ENCODE measurements around the gene SZRD1.
"Not testable (repeated sequence)": the region's sequence is repeated elsewhere in the genome, so short reads cannot be mapped to it uniquely, and the experiment has no call there.

Gene SZRD1

GRCh38 chr1:16366722-16367257 is at the start of gene SZRD1:
Gene SZRD1, plus strand, starts transcription at chr1:16367242. Its CDS starts 16 bp downstream, at chr1:16367258.
- DNase-seq (ENCODE audit: low read depth in 2 of 2): peak; percentile 83 to 84

DNA sequence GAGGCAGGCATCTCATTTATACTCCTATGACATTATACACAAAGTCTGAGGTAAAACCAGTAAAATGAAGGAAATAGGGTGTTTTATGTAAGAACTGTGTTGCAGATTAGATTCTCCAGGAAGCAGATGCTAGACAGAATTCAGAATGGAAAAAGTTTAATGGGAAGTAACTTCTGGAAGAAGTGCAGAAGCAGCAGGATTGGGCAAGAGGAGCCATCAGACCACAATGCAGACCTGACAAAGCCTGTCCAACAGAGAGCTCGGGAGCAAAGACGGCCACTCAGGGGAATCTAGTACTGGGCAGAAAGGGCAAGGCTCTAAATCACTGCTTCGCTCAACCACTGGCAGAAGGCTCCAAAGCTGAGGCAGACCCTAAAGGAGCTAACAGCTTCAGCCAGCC is 48.5 kb upstream of the SZRD1 start:
- DNase-seq (ENCODE audit: low read depth in 2 of 2): no peak

- DNase-seq (ENCODE audit: low read depth in 2 of 2): no peak
Observed at GRCh38 chr1:16321176-16321867, 45.7 kb upstream of the SZRD1 start.

GRCh38 chr1:16324456-16324890 is 42.6 kb upstream of the SZRD1 start:
- DNase-seq (ENCODE audit: low read depth in 2 of 2): no peak

GRCh38 chr1:16326833-16327404 is 40.1 kb upstream of the SZRD1 start:
- DNase-seq (ENCODE audit: low read depth in 2 of 2): no peak

DNA sequence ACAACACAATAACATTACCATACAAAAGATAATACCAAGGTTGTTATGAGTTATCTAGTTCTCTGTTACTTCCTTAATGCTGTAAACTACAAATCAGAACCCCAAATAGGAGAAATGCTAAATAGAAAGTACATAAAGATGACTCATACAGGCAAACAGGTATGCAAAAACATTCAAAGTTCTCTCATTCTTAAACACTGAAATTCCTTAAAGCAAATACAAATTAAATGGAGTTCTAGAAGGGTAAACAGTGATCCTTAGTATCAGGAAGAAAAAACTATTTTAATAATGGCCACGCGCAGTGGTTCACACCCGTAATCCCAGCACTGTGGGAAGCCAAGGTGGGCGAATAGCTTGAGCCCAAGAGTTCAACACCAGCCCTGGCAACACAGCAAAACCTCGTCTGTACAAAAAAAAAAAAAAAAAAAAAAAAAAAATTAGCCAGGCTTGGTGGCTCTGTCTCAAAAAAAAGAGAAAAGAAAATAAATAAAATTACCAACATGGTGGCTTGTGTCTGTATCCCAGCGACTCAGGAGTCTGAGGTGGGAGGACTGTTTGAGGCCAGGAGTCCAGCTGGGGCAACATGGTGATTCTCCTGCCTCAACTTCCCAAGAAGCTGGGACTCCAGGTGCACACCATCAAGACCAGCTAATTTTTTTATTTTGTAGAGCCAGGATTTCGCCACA is 32.2 kb upstream of the SZRD1 start:
- no peak for DNase-seq (ENCODE audit: low read depth in 2 of 2)

DNA sequence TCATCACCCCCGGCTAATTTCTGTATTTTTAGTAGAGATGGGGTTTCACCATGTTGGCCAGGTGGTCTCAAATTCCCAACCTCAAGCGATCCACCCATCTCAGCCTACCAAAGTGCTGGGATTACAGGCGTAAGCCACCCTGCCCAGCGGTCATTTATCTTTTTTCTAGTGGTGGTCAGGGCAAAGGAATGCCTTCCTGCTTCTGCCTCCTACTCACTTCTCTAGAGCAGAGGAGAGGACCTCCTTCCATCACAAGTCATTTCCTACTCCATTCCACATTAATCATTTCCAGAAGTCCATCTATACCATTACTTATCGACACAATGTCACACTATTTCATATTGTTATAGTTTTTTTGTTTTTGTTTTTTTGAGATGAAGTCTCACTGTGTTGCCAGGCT is 28.1 kb upstream of the SZRD1 start:
- DNase-seq (ENCODE audit: low read depth in 2 of 2): no peak

GRCh38 chr1:16340673-16341072 is 26.4 kb upstream of the SZRD1 start:
- DNase-seq (ENCODE audit: low read depth in 2 of 2): no peak

DNA sequence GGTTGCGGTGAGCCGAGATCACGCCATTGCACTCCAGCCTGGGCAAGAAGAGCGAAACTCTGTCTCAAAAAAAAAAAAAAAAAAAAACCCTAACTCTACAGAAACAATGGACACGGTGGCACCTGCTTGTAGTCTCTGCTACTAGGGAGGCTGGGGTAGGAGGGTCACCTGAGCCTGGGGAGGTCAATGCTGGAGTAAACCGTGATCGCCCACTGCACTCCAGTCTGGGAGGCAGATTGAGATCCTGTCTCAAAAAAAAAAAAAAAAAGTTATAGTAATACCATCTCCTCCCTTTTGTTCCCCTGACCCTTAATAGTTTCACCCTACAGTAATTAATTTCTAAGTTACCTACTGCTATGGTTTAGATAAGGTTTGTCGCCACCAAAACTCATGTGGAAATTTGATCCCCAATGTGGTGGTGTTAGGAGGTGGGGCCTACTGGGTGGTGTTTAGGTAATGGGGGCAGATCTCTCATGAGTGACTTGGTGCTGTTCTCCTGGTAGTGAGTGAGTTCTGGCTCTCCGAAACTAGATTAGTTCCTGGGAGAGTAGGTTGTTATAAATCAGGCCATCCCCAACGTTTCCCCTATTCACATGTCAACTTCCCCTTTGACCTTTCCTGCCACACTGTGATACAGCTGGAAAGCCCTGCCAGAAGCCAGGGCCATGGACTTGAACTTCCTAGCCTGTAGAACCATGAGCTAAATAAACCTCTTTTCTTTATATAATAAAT is 24.5 kb upstream of the SZRD1 start:
- DNase-seq (ENCODE audit: low read depth in 2 of 2): no peak

DNA sequence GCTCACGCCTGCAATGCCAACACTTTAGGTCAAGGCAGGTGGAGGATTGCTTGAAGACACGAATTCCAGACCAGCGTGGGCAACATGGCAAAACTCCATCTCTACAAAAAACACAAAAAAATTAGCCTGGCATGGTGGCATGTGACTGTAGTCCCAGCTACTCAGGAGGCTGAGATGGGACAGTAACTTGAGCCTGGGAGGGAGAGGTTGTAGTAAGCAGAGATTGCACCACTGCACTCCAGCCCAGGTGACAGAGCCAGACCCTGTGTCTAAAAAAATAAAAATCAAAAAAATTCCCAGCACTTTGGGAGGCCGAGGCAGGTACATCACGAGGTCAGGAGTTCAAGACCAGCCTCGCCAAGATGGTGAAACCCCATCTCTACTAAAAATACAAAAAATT is 23.8 kb upstream of the SZRD1 start:
- DNase-seq (ENCODE audit: low read depth in 2 of 2): not testable (repeated sequence)

- DNase-seq (ENCODE audit: low read depth in 2 of 2): no peak
Observed at GRCh38 chr1:16348414-16349182, 18.4 kb upstream of the SZRD1 start.

- DNase-seq (ENCODE audit: low read depth in 2 of 2): no peak
Observed at GRCh38 chr1:16349847-16350406, 17.1 kb upstream of the SZRD1 start.

- no peak for DNase-seq (ENCODE audit: low read depth in 2 of 2)
Observed at GRCh38 chr1:16351456-16351993, 15.5 kb upstream of the SZRD1 start.

DNA sequence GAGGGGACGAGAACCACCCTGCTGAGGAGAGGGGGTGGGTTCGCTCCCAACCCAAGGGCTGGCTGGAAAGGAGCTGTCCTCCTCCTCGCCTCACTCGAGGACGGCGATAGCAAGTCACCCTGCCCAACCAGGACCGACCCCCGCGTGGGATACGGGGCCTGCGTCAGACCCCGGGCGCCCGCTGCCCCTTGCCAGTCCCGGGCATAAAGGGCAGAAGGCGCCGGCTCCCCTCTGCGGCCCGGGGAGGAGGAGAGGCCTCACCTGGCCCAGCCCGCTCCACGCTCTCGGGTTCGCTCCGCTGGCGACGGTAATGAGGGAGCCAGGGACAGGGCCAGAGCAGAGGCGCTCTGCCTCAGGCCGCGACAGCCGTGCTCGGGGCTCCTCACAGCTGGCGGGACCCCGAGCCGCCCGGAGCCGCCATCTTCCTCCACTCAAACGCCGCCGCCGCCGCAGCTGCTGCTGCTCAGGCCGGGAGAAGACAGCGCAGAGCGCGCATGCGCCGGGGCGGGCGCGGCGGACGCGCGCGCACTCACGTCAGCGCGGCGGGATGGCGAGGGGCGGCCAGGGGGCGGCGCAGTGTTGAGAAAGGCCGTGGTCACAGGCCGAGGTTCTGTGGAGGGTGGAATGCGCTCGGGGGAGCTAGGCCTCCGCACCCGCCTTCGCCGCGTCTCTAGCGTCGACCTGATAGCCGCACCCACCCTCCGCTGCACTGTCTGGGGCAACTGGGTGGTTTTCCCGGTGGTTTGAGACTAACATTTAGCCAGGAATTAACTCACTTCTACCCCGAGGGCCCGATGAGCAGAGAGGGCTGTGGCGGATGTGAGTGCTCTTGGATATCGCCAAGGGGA is 14.8 kb upstream of the SZRD1 start, which contains the start of gene FBXO42:
Gene FBXO42, minus strand, starts transcription at position 487 of the 848 bp plus-strand sequence. CDS start 37,062 bp downstream, outside the sequence.
- DNase-seq (ENCODE audit: low read depth in 2 of 2): peak; percentile 77 to 79

DNA sequence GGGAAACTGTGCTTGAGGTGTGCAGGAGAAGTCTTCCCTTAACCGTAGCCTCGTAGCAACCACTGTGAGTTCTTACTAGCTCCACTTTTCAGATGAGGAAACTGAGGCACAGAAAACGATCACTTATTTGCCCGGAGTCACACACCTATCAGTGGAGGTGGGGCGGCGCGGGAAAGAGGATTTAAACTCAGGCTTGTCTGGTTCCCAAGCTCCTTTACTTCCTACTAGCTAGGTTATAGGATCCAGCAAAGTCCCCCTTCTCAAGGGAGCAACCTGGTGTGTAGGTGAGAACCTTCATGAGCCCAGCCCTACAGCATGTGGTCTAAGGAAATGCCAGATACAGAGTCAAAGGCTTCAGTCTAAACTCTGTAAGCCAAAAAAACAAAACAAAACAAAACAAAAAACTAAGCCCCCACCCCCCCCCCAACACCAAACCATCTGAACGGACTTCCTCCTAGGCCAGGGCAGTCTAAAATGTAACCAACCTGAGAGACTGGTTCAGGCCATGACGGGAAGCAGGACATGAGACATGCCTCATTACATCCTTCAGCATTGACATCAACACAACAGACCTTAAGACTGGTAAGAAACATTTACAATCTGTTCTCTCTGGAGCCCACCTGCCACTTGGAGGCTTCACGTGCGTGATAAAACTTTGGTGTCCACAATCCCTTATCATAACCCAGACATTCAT is 14.1 kb upstream of the SZRD1 start:
- DNase-seq (ENCODE audit: low read depth in 2 of 2): no peak

DNA sequence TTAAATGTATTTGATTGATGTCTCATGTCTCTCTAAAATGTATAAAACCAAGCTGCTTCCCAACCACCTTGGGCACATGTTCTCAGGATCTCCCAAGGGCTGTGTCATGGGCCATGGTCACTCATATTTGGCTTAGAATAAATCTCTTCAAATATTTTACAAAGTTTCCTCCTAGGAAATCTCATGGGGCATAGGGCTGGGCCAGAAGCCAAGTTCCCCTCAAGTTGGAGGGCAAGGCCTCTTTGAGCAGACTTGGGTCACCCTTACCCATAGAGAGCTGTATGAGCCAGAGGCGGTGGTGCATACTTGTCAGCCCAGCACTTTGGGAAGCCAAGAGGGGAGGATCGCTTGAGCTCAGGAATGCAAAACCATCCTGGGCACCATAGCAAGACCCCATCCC is 12.4 kb upstream of the SZRD1 start:
- DNase-seq (ENCODE audit: low read depth in 2 of 2): no peak

DNA sequence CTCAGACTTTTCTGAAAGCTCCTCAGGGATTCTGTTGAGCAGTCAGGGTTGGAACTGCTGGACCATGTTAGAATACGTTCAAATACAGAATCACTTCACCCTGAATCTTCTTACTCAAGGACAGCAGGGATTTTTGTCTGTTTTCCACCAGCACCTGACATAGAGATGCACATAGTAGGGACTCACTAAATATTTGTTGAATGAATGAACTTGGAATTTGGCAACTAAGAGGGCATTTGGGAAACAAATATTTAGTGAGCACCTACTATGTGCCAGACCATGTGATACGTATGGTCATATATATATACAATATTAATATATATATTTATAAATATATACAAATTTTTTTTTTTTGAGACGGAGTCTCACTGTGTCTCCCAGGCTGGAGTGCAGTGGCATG is 10.2 kb upstream of the SZRD1 start:
- DNase-seq (ENCODE audit: low read depth in 2 of 2): no peak

DNA sequence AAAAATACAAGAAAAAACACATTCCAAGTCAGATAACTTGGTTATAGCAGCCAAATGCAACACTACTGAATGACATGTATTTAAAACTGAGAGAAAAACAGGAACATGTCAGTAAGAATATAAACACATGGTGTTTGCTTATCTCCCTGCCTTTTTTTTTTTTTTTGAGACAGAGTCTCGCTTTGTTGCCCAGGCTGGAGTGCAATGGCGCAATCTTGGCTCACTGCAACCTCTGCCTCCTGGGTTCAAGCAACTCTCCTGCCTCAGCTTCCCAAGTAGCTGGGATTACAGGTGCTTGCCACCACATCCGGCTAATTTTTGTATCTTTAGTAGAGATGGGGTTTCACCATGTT is 1.9 kb upstream of the SZRD1 start:
- DNase-seq (ENCODE audit: low read depth in 2 of 2): not testable (repeated sequence)

Measured in stimulated activated CD8-positive, alpha-beta memory T cell treated with anti-CD3 and anti-CD28 coated beads, Interleukin-7, amount 100 ng/mL, for 1 hour (primary cell).